IMR-90 (cell line): ENCODE data around the gene BAZ1A. TPM values are rescaled to one million over a fixed set of nuclear protein-coding genes. Genes with fewer than 3 reads are reported as not detected.

Experiments used
- ATAC-seq: fragments of 200-7000 bp; cut with Tn5 transposase; 2 replicates; pipeline ENCODE4 v1.9.1; 2020; ENCODE audit warnings: low read depth, mild to moderate bottlenecking, moderate library complexity
- BruUV-seq: library from RNA; stranded (reverse); fragments of 400-500 nt; replicated peaks from 2 replicates; lab custom pipeline; 2021; lab: Mats Ljungman, UMichigan
- CTCF ChIA-PET: fragments of 300-600 bp; formaldehyde crosslinking; extraction: SDS; loops from one replicate; lab custom pipeline; 2021; ENCODE audit warnings: antibody characterized with exemption; lab: Yijun Ruan, JAX
- POLR2A ChIA-PET: fragments of 300-600 bp; sonication (Branson Sonifier 250); formaldehyde crosslinking; loops from one replicate; lab custom pipeline; 2022; ENCODE audit warnings: antibody characterized with exemption; ENCODE audit not compliant: unreplicated experiment; lab: Charles Lee
- DNase-seq: peaks from one replicate; pipeline ENCODE4 v3.0.0; 2013
- H2AFZ ChIP-seq: replicated peaks from 2 replicates; pipeline ENCODE3; 2013; ENCODE audit warnings: low read length, mild to moderate bottlenecking; ENCODE audit not compliant: poor library complexity
- H2AK5ac ChIP-seq: 2 replicates; pipeline ENCODE4 v1.6.1; 2013; ENCODE audit warnings: low read depth, low read length, inconsistent platforms
- H2AK9ac ChIP-seq: replicated peaks from 2 replicates; pipeline ENCODE3; 2013; ENCODE audit warnings: mild to moderate bottlenecking, low read depth, low read length, moderate library complexity; ENCODE audit not compliant: poor library complexity
- H2BK120ac ChIP-seq: 2 replicates; pipeline ENCODE4 v1.6.1; 2013; ENCODE audit warnings: low read depth, low read length, inconsistent platforms
- H2BK15ac ChIP-seq: 3 replicates; pipeline ENCODE4 v1.6.1; 2013; ENCODE audit warnings: low read depth, low read length, inconsistent platforms
- H2BK20ac ChIP-seq: 2 replicates; pipeline ENCODE4 v1.6.1; 2013; ENCODE audit warnings: low read depth, mild to moderate bottlenecking, inconsistent platforms, low read length, moderate library complexity
- H2BK5ac ChIP-seq: 2 replicates; pipeline ENCODE4 v1.6.1; 2013; ENCODE audit warnings: mild to moderate bottlenecking, low read depth, low read length, inconsistent platforms; ENCODE audit not compliant: poor library complexity, severe bottlenecking
- H3K14ac ChIP-seq: replicated peaks from 2 replicates; pipeline ENCODE4 v1.6.1; 2013; ENCODE audit warnings: low read depth, low read length, inconsistent platforms
- H3K18ac ChIP-seq: 2 replicates; pipeline ENCODE4 v1.6.1; 2013; ENCODE audit warnings: low read depth, low read length, control low read depth
- H3K23ac ChIP-seq: 2 replicates; pipeline ENCODE4 v1.6.1; 2013; ENCODE audit warnings: low read depth, low read length, inconsistent platforms
- H3K27ac ChIP-seq: 2 replicates; pipeline ENCODE4 v1.5.1; 2013; ENCODE audit warnings: mild to moderate bottlenecking, control low read depth, low read length; ENCODE audit not compliant: insufficient read depth
- H3K27me3 ChIP-seq: 2 replicates; pipeline ENCODE4 v1.6.1; 2013; ENCODE audit warnings: low read length; ENCODE audit not compliant: control insufficient read depth, insufficient read depth
- H3K36me3 ChIP-seq: 2 replicates; pipeline ENCODE4 v1.6.1; 2013; ENCODE audit warnings: low read length, mixed read lengths; ENCODE audit not compliant: control insufficient read depth, insufficient read depth
- H3K4ac ChIP-seq: 2 replicates; pipeline ENCODE4 v1.6.1; 2013; ENCODE audit warnings: low read depth, low read length, inconsistent platforms
- H3K4me1 ChIP-seq: 2 replicates; pipeline ENCODE4 v1.6.1; 2013; ENCODE audit warnings: low read length, mixed read lengths; ENCODE audit not compliant: control insufficient read depth, insufficient read depth
- H3K4me2 ChIP-seq: 2 replicates; pipeline ENCODE4 v1.6.1; 2013; ENCODE audit warnings: low read depth, mild to moderate bottlenecking, control low read depth, low read length, moderate library complexity
- H3K4me3 ChIP-seq: 2 replicates; pipeline ENCODE4 v1.5.1; 2013; ENCODE audit warnings: low read depth, mild to moderate bottlenecking, control low read depth, low read length, moderate library complexity; ENCODE audit not compliant: insufficient read depth
- H3K56ac ChIP-seq: 2 replicates; pipeline ENCODE4 v1.6.1; 2013; ENCODE audit warnings: low read length, inconsistent platforms; ENCODE audit not compliant: insufficient read depth; ENCODE audit errors: extremely low read depth
- H3K79me1 ChIP-seq, 2 experiments: 2 replicates each; pipeline ENCODE4 v1.6.1; 2013; ENCODE audit warnings: low read length in 2 of 2, inconsistent platforms in 1 of 2, low read depth in 1 of 2
- H3K9ac ChIP-seq: 2 replicates; pipeline ENCODE4 v1.6.1; 2013; ENCODE audit warnings: low read depth, low read length, control low read depth
- H3K9me1 ChIP-seq: 2 replicates; pipeline ENCODE4 v1.6.1; 2013; ENCODE audit warnings: low read length, inconsistent platforms; ENCODE audit not compliant: insufficient read depth
- H3K9me3 ChIP-seq: 2 replicates; pipeline ENCODE4 v1.6.1; 2013; ENCODE audit warnings: low read length; ENCODE audit not compliant: control insufficient read depth, insufficient read depth
- H4K20me1 ChIP-seq: 2 replicates; pipeline ENCODE4 v1.6.1; 2013; ENCODE audit warnings: low read length, inconsistent platforms; ENCODE audit not compliant: insufficient read depth
- H4K5ac ChIP-seq: 2 replicates; pipeline ENCODE4 v1.6.1; 2013; ENCODE audit warnings: mild to moderate bottlenecking, low read depth, low read length, control low read depth
- H4K8ac ChIP-seq, 2 experiments: 2 replicates each; pipeline ENCODE4 v1.6.1; 2013; ENCODE audit warnings: low read depth in 2 of 2, low read length in 2 of 2, control low read depth in 1 of 2, inconsistent platforms in 1 of 2
- H4K91ac ChIP-seq: 2 replicates; pipeline ENCODE4 v1.6.1; 2013; ENCODE audit warnings: low read depth, low read length, inconsistent platforms; ENCODE audit not compliant: insufficient read depth
- BHLHE40 ChIP-seq: fragments of 150-350 bp; IDR thresholded peaks from 2 replicates; pipeline ENCODE4 v1.6.1; 2016; ENCODE audit warnings: mild to moderate bottlenecking, low read depth, low read length
- MAFK ChIP-seq: IDR thresholded peaks from 2 replicates; pipeline ENCODE4 v1.6.1; 2012; ENCODE audit warnings: low read depth, low read length, improper control_type of control experiment
- RAD21 ChIP-seq: IDR thresholded peaks from 2 replicates; pipeline ENCODE4 v1.6.1; 2012; ENCODE audit warnings: low read length, improper control_type of control experiment
- RFX5 ChIP-seq: IDR thresholded peaks from 2 replicates; pipeline ENCODE4 v1.8.0; 2012; ENCODE audit warnings: low read depth, mild to moderate bottlenecking, low read length, moderate library complexity
- WGBS, 2 experiments: methylation state at CpG; one replicate each; pipeline versions ENCODE4 v1.1.5 to v1.1.7; 2013; ENCODE audit warnings: missing lambda C conversion rate in 2 of 2; ENCODE audit not compliant: insufficient read length in 1 of 2; ENCODE audit errors: extremely low coverage in 2 of 2; 5-methylcytosine and 5-hydroxymethylcytosine counted together
- dilution Hi-C: fragments of 300-500 bp; cut with HindIII; formaldehyde crosslinking; loops from one replicate; pipeline ENCODE4 v1.14.3; 2018; ENCODE audit warnings: low sequenced_read_pairs; ENCODE audit not compliant: unreplicated experiment
- in situ Hi-C: fragments of 300-500 bp; cut with MboI; formaldehyde crosslinking; loops from 3 replicates; pipeline ENCODE4 v1.14.3; 2019; ENCODE audit warnings: low sequenced_read_pairs, inconsistent platforms, mixed read lengths
- intact Hi-C: fragments of 100-400 bp; cut with micrococcal nuclease; formaldehyde crosslinking; loops from 2 replicates; pipeline ENCODE4 v1.10.0; 2022
- polyA plus RNA-seq, 3 experiments: library from polyadenylated mRNA; depleted of rRNA; stranded (reverse); fragments of >200 nt; gene quantifications; 2 replicates each; pipeline ENCODE4 v1.2.3, GENCODE V29; 2012; ENCODE audit warnings: low replicate concordance in 1 of 3
- total RNA-seq: library from RNA; depleted of rRNA; stranded (reverse); fragments of >200 nt; gene quantifications from 2 replicates; pipeline ENCODE4 v1.2.3, GENCODE V29; 2012

The BAZ1A gene
- total and polyA plus RNA-seq, 2 of the 4 experiments (the other 2 are of a cell fraction), result 15.3 to 23.8 TPM

- no peak for TF ChIP-seq RAD21
- TF ChIP-seq MAFK, result no peak
- TF ChIP-seq RFX5, result no peak
- TF ChIP-seq BHLHE40, result no peak
- H2BK15ac ChIP-seq, result no peak overlapping the region
- H4K8ac ChIP-seq, result no peak overlapping the region
- H3K14ac ChIP-seq, result no peak overlapping the region
- no peak overlapping the region for H2BK20ac ChIP-seq
- H3K4me3 ChIP-seq, result no peak overlapping the region
- ATAC-seq (no peak), DNase-seq (no peak)
- no peaks in the 10 kb centered on the region for H3K4me1 ChIP-seq
- no peak overlapping the region for H3K4ac ChIP-seq
- H4K91ac ChIP-seq, result no peak overlapping the region
- H3K9me3 ChIP-seq, result no peaks in the 10 kb centered on the region
- H2BK120ac ChIP-seq, result no peak overlapping the region
- H3K23ac ChIP-seq, result no peak overlapping the region
- H3K36me3 ChIP-seq, result no peaks in the 10 kb centered on the region
- H4K20me1 ChIP-seq, result no peaks in the 10 kb centered on the region
- no peaks in the 10 kb centered on the region for H3K79me1 ChIP-seq
- ChIA-PET POLR2A (no interaction called here), CTCF (no interaction called here)
- H3K9ac ChIP-seq, result no peak overlapping the region
- H3K4me2 ChIP-seq, result no peak overlapping the region
- H3K27ac ChIP-seq, result no peak overlapping the region
- WGBS, 2 experiments, result 83% methylated on average over 1 of the region's 4 CpGs; no CpG with 5 or more reads in 1 of the 2 experiments
- dilution Hi-C loops (no loop called here), in situ Hi-C loops (no loop called here), intact Hi-C loops (no loop called here)
- no peak overlapping the region for H2AK9ac ChIP-seq
- H2AK5ac ChIP-seq, result no peak overlapping the region
- H4K5ac ChIP-seq, result no peak overlapping the region
- H3K56ac ChIP-seq, result no peak overlapping the region
- no peak overlapping the region for H3K18ac ChIP-seq
- no peaks in the 10 kb centered on the region for H3K27me3 ChIP-seq
- no TSS peak for BruUV-seq
- H2BK5ac ChIP-seq, result no peak overlapping the region
- no peaks in the 10 kb centered on the region for H3K9me1 ChIP-seq
- H2AFZ ChIP-seq, result no peak overlapping the region
Measured at GRCh38 chr14:34883954-34884353, 8.8 kb upstream of the BAZ1A start.
